ENCODE measurements around the gene PSAPL1. TPM values are rescaled to one million over a fixed set of nuclear protein-coding genes. Genes with fewer than 3 reads are reported as not detected.

PSAPL1 gene
- total RNA-seq, 4 donors from 2014 or later, result not detected

DNA sequence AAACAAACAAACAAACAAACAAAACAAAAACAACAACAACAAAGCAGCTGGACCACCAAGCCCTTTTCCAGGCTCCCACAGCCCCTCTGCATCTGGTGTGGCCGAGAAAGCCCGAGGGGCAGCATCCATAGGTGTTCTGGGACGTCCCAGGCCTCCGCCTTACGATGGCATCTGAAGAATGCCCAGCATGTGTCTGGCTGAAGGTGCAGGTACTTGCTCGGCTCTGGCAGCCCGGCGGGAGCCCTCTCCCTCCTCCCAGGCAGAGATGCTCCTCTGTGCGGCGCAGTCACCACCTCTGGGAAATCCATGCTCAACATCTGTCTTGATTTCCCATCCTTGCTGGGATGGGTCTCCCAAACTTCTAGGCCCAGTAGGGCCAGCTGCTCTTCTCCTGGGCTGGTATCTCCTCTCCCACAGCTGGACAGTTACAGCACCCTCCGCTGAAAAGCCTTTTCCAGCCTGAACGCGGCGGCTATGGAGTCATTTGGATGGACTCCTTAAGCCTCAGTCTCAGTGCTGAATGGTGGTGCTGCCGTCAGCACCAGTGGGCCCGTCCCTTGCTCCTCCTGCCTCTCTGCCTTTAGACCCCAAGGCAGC, 4.3 kb downstream of the PSAPL1 start:
- no peaks in the 10 kb centered on the region for H3K36me3 ChIP-seq
- H3K9me3 ChIP-seq, result no peaks in the 10 kb centered on the region
- no peak overlapping the region for H3K4me3 ChIP-seq
- WGBS, 2 donors (ENCODE audit: low coverage in 1 of 2), result 60 to 80% methylated on average over 1 to 16 of the region's 16 CpGs
- in situ Hi-C loops (cut with MboI; ENCODE audit: low pct_ligation_motif_present in 1 of 4, low pct_unique_long_range_greater_than_20kb in 1 of 4, low sequenced_read_pairs in 3 of 4), result no loop called here
- TF ChIP-seq EP300 (IDR thresholded peaks at IDR 0.05; ENCODE audit: low read depth), result no peak
- no peak for TF ChIP-seq POLR2AphosphoS5 (IDR thresholded peaks at IDR 0.05)
- TF ChIP-seq POLR2A (IDR thresholded peaks at IDR 0.05), result no peak
- TF ChIP-seq, protein P1, sequence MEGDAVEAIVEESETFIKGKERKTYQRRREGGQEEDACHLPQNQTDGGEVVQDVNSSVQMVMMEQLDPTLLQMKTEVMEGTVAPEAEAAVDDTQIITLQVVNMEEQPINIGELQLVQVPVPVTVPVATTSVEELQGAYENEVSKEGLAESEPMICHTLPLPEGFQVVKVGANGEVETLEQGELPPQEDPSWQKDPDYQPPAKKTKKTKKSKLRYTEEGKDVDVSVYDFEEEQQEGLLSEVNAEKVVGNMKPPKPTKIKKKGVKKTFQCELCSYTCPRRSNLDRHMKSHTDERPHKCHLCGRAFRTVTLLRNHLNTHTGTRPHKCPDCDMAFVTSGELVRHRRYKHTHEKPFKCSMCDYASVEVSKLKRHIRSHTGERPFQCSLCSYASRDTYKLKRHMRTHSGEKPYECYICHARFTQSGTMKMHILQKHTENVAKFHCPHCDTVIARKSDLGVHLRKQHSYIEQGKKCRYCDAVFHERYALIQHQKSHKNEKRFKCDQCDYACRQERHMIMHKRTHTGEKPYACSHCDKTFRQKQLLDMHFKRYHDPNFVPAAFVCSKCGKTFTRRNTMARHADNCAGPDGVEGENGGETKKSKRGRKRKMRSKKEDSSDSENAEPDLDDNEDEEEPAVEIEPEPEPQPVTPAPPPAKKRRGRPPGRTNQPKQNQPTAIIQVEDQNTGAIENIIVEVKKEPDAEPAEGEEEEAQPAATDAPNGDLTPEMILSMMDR (IDR thresholded peaks at IDR 0.05), result no peak
- intact Hi-C loops (cut with DNase I; ENCODE audit: low total_unique reads), result loop anchor here (1.0 kb wide), 1 partner anchor 80 kb away; no protein-coding TSS in a partner anchor
- no peaks in the 10 kb centered on the region for H3K27me3 ChIP-seq
- H3K27ac ChIP-seq, result no peak overlapping the region
- DNase-seq, result no peak
- H3K4me1 ChIP-seq, result peaks cover 0 to 3% (median 0%) of the 10 kb centered on the region in 4 donors

DNA sequence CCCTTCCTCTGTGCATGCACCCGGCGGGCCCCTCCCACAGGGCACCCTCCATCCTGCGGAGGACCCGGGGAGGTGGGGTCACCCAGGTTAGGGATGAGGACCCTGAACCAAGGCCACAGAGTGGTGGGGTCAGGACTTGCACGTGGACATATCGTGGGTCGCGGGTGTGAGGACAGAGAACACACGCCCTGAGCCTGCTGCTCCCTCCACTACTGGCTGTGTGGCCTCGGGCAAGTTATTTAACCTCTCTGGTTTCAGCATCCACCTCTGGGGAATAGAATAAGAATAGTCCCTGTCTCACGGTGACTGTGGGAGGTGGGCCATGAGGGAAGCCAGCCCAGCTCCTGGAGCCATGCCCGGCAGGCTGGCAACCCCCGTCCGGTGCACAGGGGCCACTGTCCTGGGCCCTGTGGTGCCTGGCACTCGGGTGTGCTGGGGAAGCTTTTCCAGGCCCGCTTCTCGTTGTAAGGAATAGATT, 5.1 kb downstream of the PSAPL1 start:
- Histone ChIP-seq H3K9me3 (no peaks in the 10 kb centered on the region), H3K4me1 (no peaks in the 10 kb centered on the region), H3K27ac (no peak overlapping the region), H3K36me3 (no peaks in the 10 kb centered on the region), H3K27me3 (no peaks in the 10 kb centered on the region), H3K4me3 (no peak overlapping the region)
- no peak for DNase-seq
- TF ChIP-seq POLR2A (IDR thresholded peaks at IDR 0.05) (no peak), EP300 (IDR thresholded peaks at IDR 0.05; ENCODE audit: low read depth) (no peak), POLR2AphosphoS5 (IDR thresholded peaks at IDR 0.05) (no peak)
- TF ChIP-seq, protein P1 (IDR thresholded peaks at IDR 0.05), result no peak
- in situ Hi-C loops (cut with MboI; ENCODE audit: low pct_ligation_motif_present in 1 of 4, low pct_unique_long_range_greater_than_20kb in 1 of 4, low sequenced_read_pairs in 3 of 4), result no loop called here
- intact Hi-C loops (cut with DNase I; ENCODE audit: low total_unique reads), result loop anchor here (1.0 kb wide), 1 partner anchor 79 kb away; no protein-coding TSS in a partner anchor
- WGBS, 2 donors (ENCODE audit: low coverage in 1 of 2), result 81 to 85% methylated on average over 6 to 17 of the region's 17 CpGs

- H3K9me3 ChIP-seq, result no peaks in the 10 kb centered on the region
- 70 to 89% methylated on average over 2 to 9 of the region's 9 CpGs for WGBS, 2 donors (ENCODE audit: low coverage in 1 of 2)
- H3K4me3 ChIP-seq, result no peak overlapping the region
- in situ Hi-C loops (cut with MboI; ENCODE audit: low pct_ligation_motif_present in 1 of 4, low pct_unique_long_range_greater_than_20kb in 1 of 4, low sequenced_read_pairs in 3 of 4) (no loop called here), intact Hi-C loops (cut with DNase I; ENCODE audit: low total_unique reads) (no loop called here)
- no peak for DNase-seq
- no peaks in the 10 kb centered on the region for H3K4me1 ChIP-seq
- no peak overlapping the region for H3K27ac ChIP-seq
- TF ChIP-seq EP300 (IDR thresholded peaks at IDR 0.05; ENCODE audit: low read depth) (no peak), POLR2A (IDR thresholded peaks at IDR 0.05) (no peak), POLR2AphosphoS5 (IDR thresholded peaks at IDR 0.05) (no peak)
- TF ChIP-seq, protein P1 (IDR thresholded peaks at IDR 0.05), result no peak
- H3K36me3 ChIP-seq, result no peaks in the 10 kb centered on the region
- H3K27me3 ChIP-seq, result no peaks in the 10 kb centered on the region
These were observed 5.7 kb downstream of the PSAPL1 start for GRCh38 chr4:7429069-7429416.

GRCh38 chr4:7428261-7429068, 6.3 kb downstream of the PSAPL1 start:
- Histone ChIP-seq H3K27ac (no peak overlapping the region), H3K9me3 (no peaks in the 10 kb centered on the region), H3K27me3 (no peaks in the 10 kb centered on the region), H3K4me3 (no peak overlapping the region), H3K36me3 (no peaks in the 10 kb centered on the region), H3K4me1 (no peaks in the 10 kb centered on the region)
- intact Hi-C loops (cut with DNase I; ENCODE audit: low total_unique reads) (no loop called here), in situ Hi-C loops (cut with MboI; ENCODE audit: low pct_ligation_motif_present in 1 of 4, low pct_unique_long_range_greater_than_20kb in 1 of 4, low sequenced_read_pairs in 3 of 4) (no loop called here)
- 79 to 80% methylated on average over 1 to 16 of the region's 16 CpGs for WGBS, 2 donors (ENCODE audit: low coverage in 1 of 2)
- peak; percentile 3 for DNase-seq
- TF ChIP-seq EP300 (IDR thresholded peaks at IDR 0.05; ENCODE audit: low read depth) (no peak), POLR2A (IDR thresholded peaks at IDR 0.05) (no peak), POLR2AphosphoS5 (IDR thresholded peaks at IDR 0.05) (no peak)
- TF ChIP-seq, protein P1 (IDR thresholded peaks at IDR 0.05), result no peak
